ENCODE results near the gene TRIM54. TPM values are rescaled to one million over a fixed set of nuclear protein-coding genes. Genes with fewer than 3 reads are reported as not detected.

TRIM54 gene
- total and polyA plus RNA-seq, 2 of the 8 experiments (the other 6 are each of a cell fraction or from before 2014, with no cell fraction given) = 3.9 to 5.8 TPM

DNA sequence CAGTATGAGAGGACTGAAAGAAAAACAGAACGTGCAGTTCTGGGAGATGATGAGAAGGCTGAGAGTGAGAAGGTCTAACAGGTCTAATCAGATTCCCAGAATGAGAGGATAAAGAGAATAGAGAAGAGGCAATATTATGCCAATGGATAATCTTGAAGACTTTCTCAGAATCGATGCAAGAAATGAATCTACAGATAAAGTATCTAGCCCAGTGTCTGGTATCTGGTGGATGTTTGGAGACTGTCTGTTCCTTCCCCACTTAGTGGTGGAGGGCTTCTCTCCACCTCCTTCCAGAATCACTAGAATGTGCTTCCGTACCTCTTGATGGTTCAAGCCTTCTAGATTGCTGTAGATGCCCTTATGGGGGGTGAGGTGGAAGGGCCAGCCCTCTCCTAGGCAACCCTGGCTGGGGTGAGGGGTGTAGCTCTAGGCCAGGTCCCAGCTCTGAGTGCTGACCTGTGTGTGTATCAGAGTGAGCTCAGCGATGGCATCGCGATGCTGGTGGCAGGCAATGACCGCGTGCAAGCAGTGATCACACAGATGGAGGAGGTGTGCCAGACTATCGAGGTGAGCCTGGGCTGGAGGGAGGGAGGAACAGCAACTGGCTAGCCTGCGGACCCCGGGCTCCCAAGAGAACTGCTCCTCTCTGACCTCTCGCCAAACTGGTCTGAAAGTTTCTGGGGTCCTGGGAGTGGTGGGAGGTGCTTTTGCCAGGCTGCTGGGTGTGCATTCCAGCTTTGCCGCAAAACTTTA lies 22.4 kb downstream of the TRIM54 start (continued):
- no peak for TF ChIP-seq CHD7 (IDR thresholded peaks at IDR 0.05; ENCODE audit: insufficient replicate concordance, low read length)
- no peak for TF ChIP-seq GABPA (IDR thresholded peaks at IDR 0.05; ENCODE audit: borderline replicate concordance, insufficient read depth, low read length)
- TF ChIP-seq NANOG (IDR thresholded peaks at IDR 0.05; ENCODE audit: insufficient read depth, low read depth, low read length, poor library complexity, severe bottlenecking) = no peak
- no peak for TF ChIP-seq TEAD4 (IDR thresholded peaks at IDR 0.05; ENCODE audit: low read depth, low read length)
- no peak for TF ChIP-seq YY1 (IDR thresholded peaks at IDR 0.05; ENCODE audit: low read depth, low read length)
- no peak for TF ChIP-seq CREB1 (IDR thresholded peaks at IDR 0.05)
- no peak for TF ChIP-seq CBX5 (IDR thresholded peaks at IDR 0.05; ENCODE audit: low read depth, low read length)
- TF ChIP-seq SP1 (IDR thresholded peaks at IDR 0.05; ENCODE audit: low read depth, low read length) = no peak
- no peak for TF ChIP-seq GTF2F1 (IDR thresholded peaks at IDR 0.05; ENCODE audit: borderline replicate concordance, low read depth, low read length)
- TF ChIP-seq HDAC6 (IDR thresholded peaks at IDR 0.05; ENCODE audit: low read depth, low read length) = no peak
- TF ChIP-seq SIRT6 (IDR thresholded peaks at IDR 0.05; ENCODE audit: low read length) = no peak

Measured in H1 (cell line).